ENCODE data around the gene PI4K2A. TPM values are rescaled to one million over a fixed set of nuclear protein-coding genes. Genes with fewer than 3 reads are reported as not detected.
A peak's percentile ranks its signal among the peaks of the same experiment; 100 is the strongest.

PI4K2A gene
- total and polyA plus RNA-seq, 2 of the 13 experiments (the other 11 are each of a cell fraction or from before 2014, with no cell fraction given): 10.9 to 14.3 TPM

DNA sequence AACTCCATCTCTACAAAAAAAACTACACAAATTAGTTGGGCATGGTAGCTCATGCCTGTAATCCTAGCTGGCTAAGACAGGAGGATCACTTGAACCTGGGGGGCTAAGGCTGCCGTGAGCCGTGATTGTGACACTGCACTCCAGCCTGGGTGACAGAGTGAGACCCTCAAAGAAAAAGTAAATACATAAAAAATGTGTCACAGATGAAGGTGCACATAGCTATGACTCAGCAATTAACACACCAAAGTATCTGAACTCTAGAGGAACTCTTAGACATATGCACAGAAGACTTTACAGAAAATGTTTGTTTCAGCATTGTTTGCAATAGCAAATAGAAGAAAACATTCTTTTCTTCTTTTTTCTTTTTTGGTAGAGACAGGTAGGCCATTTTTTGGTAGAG, 42.7 kb upstream of the PI4K2A start (continued):
- TF ChIP-seq, protein P1, sequence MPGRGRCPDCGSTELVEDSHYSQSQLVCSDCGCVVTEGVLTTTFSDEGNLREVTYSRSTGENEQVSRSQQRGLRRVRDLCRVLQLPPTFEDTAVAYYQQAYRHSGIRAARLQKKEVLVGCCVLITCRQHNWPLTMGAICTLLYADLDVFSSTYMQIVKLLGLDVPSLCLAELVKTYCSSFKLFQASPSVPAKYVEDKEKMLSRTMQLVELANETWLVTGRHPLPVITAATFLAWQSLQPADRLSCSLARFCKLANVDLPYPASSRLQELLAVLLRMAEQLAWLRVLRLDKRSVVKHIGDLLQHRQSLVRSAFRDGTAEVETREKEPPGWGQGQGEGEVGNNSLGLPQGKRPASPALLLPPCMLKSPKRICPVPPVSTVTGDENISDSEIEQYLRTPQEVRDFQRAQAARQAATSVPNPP (CRISPR knock-in tag; IDR thresholded peaks at IDR 0.05): no peak
- TF ChIP-seq ZNF577 (CRISPR knock-in tag; IDR thresholded peaks at IDR 0.05; ENCODE audit: borderline replicate concordance, low read depth): no peak
- no peak for TF ChIP-seq NR2F1 (CRISPR knock-in tag; IDR thresholded peaks at IDR 0.05)
- no peak for TF ChIP-seq ZNF101 (CRISPR knock-in tag; IDR thresholded peaks at IDR 0.05; ENCODE audit: borderline replicate concordance, low read depth)
- TF ChIP-seq, protein P2, sequence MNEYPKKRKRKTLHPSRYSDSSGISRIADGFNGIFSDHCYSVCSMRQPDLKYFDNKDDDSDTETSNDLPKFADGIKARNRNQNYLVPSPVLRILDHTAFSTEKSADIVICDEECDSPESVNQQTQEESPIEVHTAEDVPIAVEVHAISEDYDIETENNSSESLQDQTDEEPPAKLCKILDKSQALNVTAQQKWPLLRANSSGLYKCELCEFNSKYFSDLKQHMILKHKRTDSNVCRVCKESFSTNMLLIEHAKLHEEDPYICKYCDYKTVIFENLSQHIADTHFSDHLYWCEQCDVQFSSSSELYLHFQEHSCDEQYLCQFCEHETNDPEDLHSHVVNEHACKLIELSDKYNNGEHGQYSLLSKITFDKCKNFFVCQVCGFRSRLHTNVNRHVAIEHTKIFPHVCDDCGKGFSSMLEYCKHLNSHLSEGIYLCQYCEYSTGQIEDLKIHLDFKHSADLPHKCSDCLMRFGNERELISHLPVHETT (CRISPR knock-in tag; conservative IDR thresholded peaks at IDR 0.05): no peak
- TF ChIP-seq TBL1XR1 (IDR thresholded peaks at IDR 0.05; ENCODE audit: borderline replicate concordance, low read length, partially characterized antibody): no peak
- no peak for TF ChIP-seq ZNF350 (CRISPR knock-in tag; IDR thresholded peaks at IDR 0.05; ENCODE audit: borderline replicate concordance, low read depth)
- TF ChIP-seq, protein P3, sequence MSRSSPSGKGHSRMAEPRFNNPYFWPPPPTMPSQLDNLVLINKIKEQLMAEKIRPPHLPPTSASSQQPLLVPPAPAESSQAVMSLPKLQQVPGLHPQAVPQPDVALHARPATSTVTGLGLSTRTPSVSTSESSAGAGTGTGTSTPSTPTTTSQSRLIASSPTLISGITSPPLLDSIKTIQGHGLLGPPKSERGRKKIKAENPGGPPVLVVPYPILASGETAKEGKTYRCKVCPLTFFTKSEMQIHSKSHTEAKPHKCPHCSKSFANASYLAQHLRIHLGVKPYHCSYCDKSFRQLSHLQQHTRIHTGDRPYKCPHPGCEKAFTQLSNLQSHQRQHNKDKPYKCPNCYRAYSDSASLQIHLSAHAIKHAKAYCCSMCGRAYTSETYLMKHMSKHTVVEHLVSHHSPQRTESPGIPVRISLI (CRISPR knock-in tag; IDR thresholded peaks at IDR 0.05; ENCODE audit: borderline replicate concordance): no peak
- TF ChIP-seq, protein P4, sequence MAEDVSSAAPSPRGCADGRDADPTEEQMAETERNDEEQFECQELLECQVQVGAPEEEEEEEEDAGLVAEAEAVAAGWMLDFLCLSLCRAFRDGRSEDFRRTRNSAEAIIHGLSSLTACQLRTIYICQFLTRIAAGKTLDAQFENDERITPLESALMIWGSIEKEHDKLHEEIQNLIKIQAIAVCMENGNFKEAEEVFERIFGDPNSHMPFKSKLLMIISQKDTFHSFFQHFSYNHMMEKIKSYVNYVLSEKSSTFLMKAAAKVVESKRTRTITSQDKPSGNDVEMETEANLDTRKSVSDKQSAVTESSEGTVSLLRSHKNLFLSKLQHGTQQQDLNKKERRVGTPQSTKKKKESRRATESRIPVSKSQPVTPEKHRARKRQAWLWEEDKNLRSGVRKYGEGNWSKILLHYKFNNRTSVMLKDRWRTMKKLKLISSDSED (CRISPR knock-in tag; IDR thresholded peaks at IDR 0.05): no peak
- peak; percentile 31; the same call in 1 of the 2 replicates for TF ChIP-seq SAP130 (CRISPR knock-in tag; IDR thresholded peaks at IDR 0.05; ENCODE audit: low read depth)
- no peak for TF ChIP-seq KLF12 (CRISPR knock-in tag; IDR thresholded peaks at IDR 0.05; ENCODE audit: borderline replicate concordance)
- no peak for TF ChIP-seq SALL1 (CRISPR knock-in tag; IDR thresholded peaks at IDR 0.05)
- TF ChIP-seq, protein P5, sequence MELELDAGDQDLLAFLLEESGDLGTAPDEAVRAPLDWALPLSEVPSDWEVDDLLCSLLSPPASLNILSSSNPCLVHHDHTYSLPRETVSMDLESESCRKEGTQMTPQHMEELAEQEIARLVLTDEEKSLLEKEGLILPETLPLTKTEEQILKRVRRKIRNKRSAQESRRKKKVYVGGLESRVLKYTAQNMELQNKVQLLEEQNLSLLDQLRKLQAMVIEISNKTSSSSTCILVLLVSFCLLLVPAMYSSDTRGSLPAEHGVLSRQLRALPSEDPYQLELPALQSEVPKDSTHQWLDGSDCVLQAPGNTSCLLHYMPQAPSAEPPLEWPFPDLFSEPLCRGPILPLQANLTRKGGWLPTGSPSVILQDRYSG (CRISPR knock-in tag; IDR thresholded peaks at IDR 0.05): no peak
- TF ChIP-seq MAFK (conservative IDR thresholded peaks at IDR 0.05 in 1 of 2, IDR thresholded peaks at IDR 0.05 in 1 of 2; ENCODE audit: low read length in 2 of 2): peak; percentile 92 to 97
- TF ChIP-seq, protein P6, sequence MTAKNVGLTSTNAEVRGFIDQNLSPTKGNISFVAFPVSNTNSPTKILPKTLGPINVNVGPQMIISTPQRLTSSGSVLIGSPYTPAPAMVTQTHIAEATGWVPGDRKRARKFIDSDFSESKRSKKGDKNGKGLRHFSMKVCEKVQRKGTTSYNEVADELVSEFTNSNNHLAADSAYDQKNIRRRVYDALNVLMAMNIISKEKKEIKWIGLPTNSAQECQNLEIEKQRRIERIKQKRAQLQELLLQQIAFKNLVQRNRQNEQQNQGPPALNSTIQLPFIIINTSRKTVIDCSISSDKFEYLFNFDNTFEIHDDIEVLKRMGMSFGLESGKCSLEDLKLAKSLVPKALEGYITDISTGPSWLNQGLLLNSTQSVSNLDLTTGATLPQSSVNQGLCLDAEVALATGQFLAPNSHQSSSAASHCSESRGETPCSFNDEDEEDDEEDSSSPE (CRISPR knock-in tag; IDR thresholded peaks at IDR 0.05): no peak
- no peak for TF ChIP-seq ARID2 (CRISPR knock-in tag; IDR thresholded peaks at IDR 0.05; ENCODE audit: borderline replicate concordance)
- TF ChIP-seq EHMT2 (IDR thresholded peaks at IDR 0.05; ENCODE audit: borderline replicate concordance, low read depth, low read length): no peak
- TF ChIP-seq MEF2D (CRISPR knock-in tag; IDR thresholded peaks at IDR 0.05): no peak
- peak; percentile 62 for TF ChIP-seq FOSL2 (CRISPR knock-in tag; IDR thresholded peaks at IDR 0.05)
- TF ChIP-seq CBX2 (IDR thresholded peaks at IDR 0.05; ENCODE audit: low read depth, low read length): no peak
- no peak for TF ChIP-seq CBX2 (CRISPR knock-in tag; IDR thresholded peaks at IDR 0.05; ENCODE audit: low read depth)
- no peak for TF ChIP-seq CENPX (CRISPR knock-in tag; IDR thresholded peaks at IDR 0.05)
- 0 out of 2 replicates have a peak, but pooled peaks have one; percentile 23 for TF ChIP-seq HNF4A (CRISPR knock-in tag; IDR thresholded peaks at IDR 0.05)
- TF ChIP-seq TOE1 (CRISPR knock-in tag; IDR thresholded peaks at IDR 0.05): no peak
